NCI-H748 (cell line): ENCODE results near the gene SV2C.

Experiments used
- DNase-seq: peaks from one replicate; lab custom pipeline; 2025; ENCODE audit not compliant: unreplicated experiment; lab: John Stamatoyannopoulos, UW

SV2C gene

GRCh38 chr5:76402886-76403765, 319.9 kb downstream of the SV2C start, which contains the start of gene IQGAP2:
TSS of gene IQGAP2 (plus strand) at chr5:76403285. CDS start at chr5:76403546, 261 bp downstream.
- DNase-seq, result peak; percentile 77
